HEK293T (cell line): ENCODE results near the gene SMYD5.
A peak's percentile ranks its signal among the peaks of the same experiment; 100 is the strongest.

ENCODE experiments used
- ARNT ChIP-seq: fragments of 450-650 bp; IDR thresholded peaks from 2 replicates; pipeline ENCODE4 v1.6.1; 2017; ENCODE audit warnings: mild to moderate bottlenecking
- BHLHE40 ChIP-seq: fragments of 450-650 bp; IDR thresholded peaks from 2 replicates; pipeline ENCODE4 v1.6.1; 2016; ENCODE audit warnings: mild to moderate bottlenecking, moderate library complexity, borderline replicate concordance
- CTBP1 ChIP-seq: fragments of 450-650 bp; IDR thresholded peaks from 2 replicates; pipeline ENCODE4 v1.6.1; 2016; ENCODE audit warnings: borderline replicate concordance
- ELF4 ChIP-seq: fragments of 450-650 bp; IDR thresholded peaks from 2 replicates; pipeline ENCODE4 v1.6.1; 2017; ENCODE audit warnings: antibody characterized with exemption
- FOXA1 ChIP-seq: fragments of 450-650 bp; IDR thresholded peaks from 2 replicates; pipeline ENCODE4 v1.6.1; 2016; ENCODE audit warnings: mild to moderate bottlenecking
- FOXK2 ChIP-seq: fragments of 450-650 bp; IDR thresholded peaks from 2 replicates; pipeline ENCODE4 v1.6.1; 2016; ENCODE audit warnings: mild to moderate bottlenecking
- HDGF ChIP-seq: fragments of 450-650 bp; IDR thresholded peaks from 2 replicates; pipeline ENCODE4 v1.6.1; 2017; ENCODE audit warnings: antibody characterized with exemption, borderline replicate concordance
- LEF1 ChIP-seq: fragments of 450-650 bp; IDR thresholded peaks from 2 replicates; pipeline ENCODE4 v1.6.1; 2017; ENCODE audit warnings: mild to moderate bottlenecking, borderline replicate concordance
- NFRKB ChIP-seq: fragments of 450-650 bp; IDR thresholded peaks from 2 replicates; pipeline ENCODE4 v1.6.1; 2016; ENCODE audit warnings: mild to moderate bottlenecking, moderate library complexity
- SP1 ChIP-seq: fragments of 450-650 bp; IDR thresholded peaks from 2 replicates; pipeline ENCODE4 v1.6.1; 2017
- SUZ12 ChIP-seq: fragments of 450-650 bp; IDR thresholded peaks from 2 replicates; pipeline ENCODE4 v1.6.1; 2016; ENCODE audit warnings: mild to moderate bottlenecking
- TF ChIP-seq, protein P1 (sequence below): fragments of 450-650 bp; IDR thresholded peaks from 2 replicates; pipeline ENCODE4 v1.6.1; 2016

DNA sequence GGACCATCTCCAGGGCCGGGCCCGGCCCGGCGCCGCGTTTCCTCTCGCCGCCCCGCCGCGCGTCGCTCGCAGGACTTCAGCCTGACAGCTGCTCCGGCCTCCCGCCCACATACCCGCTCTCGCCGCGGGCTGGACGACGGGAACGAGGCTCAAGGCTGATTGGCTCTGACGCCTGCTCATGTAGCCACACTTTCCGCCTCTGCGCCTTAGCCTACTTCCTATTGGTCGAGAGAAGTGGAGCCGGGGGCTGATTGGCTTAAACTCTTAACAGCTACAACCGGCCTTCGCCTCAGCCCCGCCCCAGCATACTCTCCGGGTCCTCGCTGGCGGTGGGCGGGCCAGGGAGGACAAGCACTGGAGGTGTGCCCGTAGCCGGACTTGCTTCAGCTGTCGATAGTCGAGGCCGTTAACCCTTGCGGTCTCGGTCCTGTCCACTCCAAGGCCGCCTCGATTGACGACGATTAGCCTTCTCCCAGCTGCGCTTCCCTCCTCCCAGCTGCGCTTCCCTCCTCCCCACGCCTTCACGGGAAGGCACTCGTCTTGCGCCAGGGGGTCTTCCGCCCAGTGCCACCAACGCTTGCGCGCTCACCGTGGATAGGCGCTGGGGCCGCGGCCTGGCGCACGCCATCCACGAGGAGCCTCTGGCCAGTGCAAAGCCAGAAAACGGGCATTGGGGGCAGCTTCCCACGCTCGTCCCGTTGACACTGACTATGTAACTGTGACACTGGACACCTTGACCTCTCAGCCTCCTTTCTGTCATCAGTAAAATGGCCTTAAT, 19.3 kb downstream of the SMYD5 start, which contains the start of gene PRADC1:
- TF ChIP-seq NFRKB (no peak), HDGF (no peak), ELF4 (no peak), SP1 (no peak), FOXK2 (no peak), LEF1 (no peak), CTBP1 (no peak), BHLHE40 (no peak), FOXA1 (no peak), ARNT (no peak), SUZ12 (no peak)
- TF ChIP-seq, protein P1, sequence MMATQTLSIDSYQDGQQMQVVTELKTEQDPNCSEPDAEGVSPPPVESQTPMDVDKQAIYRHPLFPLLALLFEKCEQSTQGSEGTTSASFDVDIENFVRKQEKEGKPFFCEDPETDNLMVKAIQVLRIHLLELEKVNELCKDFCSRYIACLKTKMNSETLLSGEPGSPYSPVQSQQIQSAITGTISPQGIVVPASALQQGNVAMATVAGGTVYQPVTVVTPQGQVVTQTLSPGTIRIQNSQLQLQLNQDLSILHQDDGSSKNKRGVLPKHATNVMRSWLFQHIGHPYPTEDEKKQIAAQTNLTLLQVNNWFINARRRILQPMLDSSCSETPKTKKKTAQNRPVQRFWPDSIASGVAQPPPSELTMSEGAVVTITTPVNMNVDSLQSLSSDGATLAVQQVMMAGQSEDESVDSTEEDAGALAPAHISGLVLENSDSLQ, result peak; percentile 99
